HCT116 (cell line): ENCODE data around the gene RNF175.

Source experiments
- CTCF ChIP-seq, 3 experiments: fragments of 200-600 bp in 1 of 3; sonication (generic) in 1 of 3; IDR thresholded peaks in 2 of 3; conservative IDR thresholded peaks in 1 of 3; 2 replicates each; pipeline ENCODE4 v1.5.1; 2012 to 2017; ENCODE audit warnings: low read depth in 2 of 3, low read length in 2 of 3, antibody characterized with exemption in 1 of 3, borderline replicate concordance in 1 of 3, control low read depth in 1 of 3, mild to moderate bottlenecking in 1 of 3, mixed read lengths in 1 of 3, mixed run types in 1 of 3, moderate library complexity in 1 of 3; ENCODE audit not compliant: insufficient read depth in 1 of 3
- ELF1 ChIP-seq: IDR thresholded peaks from 2 replicates; pipeline ENCODE4 v1.6.1; 2012; ENCODE audit warnings: low read depth, borderline replicate concordance
- EZH2 ChIP-seq: fragments of 200-600 bp; sonication (generic); IDR thresholded peaks from 2 replicates; pipeline ENCODE4 v1.6.1; 2017; ENCODE audit warnings: antibody characterized with exemption, mixed run types
- EZH2phosphoT487 ChIP-seq: fragments of 200-600 bp; IDR thresholded peaks from 2 replicates; pipeline ENCODE4 v1.6.1; 2018; ENCODE audit warnings: antibody characterized with exemption, borderline replicate concordance
- FOSL1 ChIP-seq: IDR thresholded peaks from 2 replicates; pipeline ENCODE4 v1.6.1; 2012; ENCODE audit warnings: low read depth
- POLR2A ChIP-seq: IDR thresholded peaks from 2 replicates; pipeline ENCODE4 v1.7.0; 2011; ENCODE audit warnings: borderline replicate concordance; ENCODE audit not compliant: insufficient read depth, insufficient read length; ENCODE audit errors: extremely low read depth
- POLR2AphosphoS5 ChIP-seq: IDR thresholded peaks from 2 replicates; pipeline ENCODE4 v1.6.1; 2011; ENCODE audit warnings: mild to moderate bottlenecking, low read depth, low read length, moderate library complexity
- SP1 ChIP-seq: IDR thresholded peaks from 2 replicates; pipeline ENCODE4 v1.6.1; 2012; ENCODE audit warnings: low read depth
- ZNF274 ChIP-seq: fragments of 200-500 bp; sonication (Bioruptor generic); IDR thresholded peaks from 2 replicates; pipeline ENCODE4 v1.6.1; 2014; ENCODE audit warnings: mild to moderate bottlenecking, low read depth, low read length, inconsistent platforms
- TF ChIP-seq, protein P1 (sequence below): IDR thresholded peaks from 2 replicates; pipeline ENCODE4 v1.6.1; 2012; ENCODE audit warnings: low read depth

DNA sequence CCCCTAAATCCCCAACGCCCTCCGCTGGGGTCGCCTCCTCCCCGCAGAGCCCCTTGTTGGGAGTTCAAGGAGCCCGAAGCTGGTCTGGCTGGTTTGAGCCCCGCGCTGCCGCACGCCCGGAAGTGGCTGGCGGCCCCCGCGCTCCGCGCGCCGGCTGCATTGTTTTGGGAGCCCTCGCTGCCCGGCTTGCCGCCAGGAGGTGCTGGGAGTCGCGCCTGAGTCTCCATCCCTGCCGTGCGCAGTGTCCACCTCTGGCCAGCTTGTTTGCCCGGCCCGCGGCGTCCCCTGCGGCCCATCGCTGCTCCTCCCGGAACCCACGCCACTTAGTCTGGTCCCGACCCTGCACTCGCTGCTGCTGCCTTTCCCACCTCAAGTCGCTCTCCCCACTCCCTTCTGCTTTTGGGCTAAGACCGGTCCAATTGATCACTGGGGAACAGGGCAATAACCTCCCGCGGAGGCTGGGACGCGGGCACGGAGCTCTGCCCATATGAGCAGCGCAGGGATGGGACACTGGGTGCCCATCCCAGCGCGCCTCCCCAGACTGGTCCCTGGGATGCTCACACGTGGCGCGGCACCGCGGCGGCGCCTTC, 31.2 kb upstream of the RNF175 start:
- no peak for TF ChIP-seq ELF1
- no peak for TF ChIP-seq CTCF (IDR thresholded peaks at IDR 0.05 in 2 of 3, conservative IDR thresholded peaks at IDR 0.05 in 1 of 3; ENCODE audit: borderline replicate concordance in 1 of 3, insufficient read depth in 1 of 3, low read depth in 2 of 3, low read length in 2 of 3)
- no peak for TF ChIP-seq POLR2AphosphoS5
- TF ChIP-seq EZH2 = no peak
- no peak for TF ChIP-seq EZH2phosphoT487
- TF ChIP-seq SP1 = no peak
- TF ChIP-seq POLR2A = no peak
- TF ChIP-seq FOSL1 = no peak
- no peak for TF ChIP-seq ZNF274
- TF ChIP-seq, protein P1, sequence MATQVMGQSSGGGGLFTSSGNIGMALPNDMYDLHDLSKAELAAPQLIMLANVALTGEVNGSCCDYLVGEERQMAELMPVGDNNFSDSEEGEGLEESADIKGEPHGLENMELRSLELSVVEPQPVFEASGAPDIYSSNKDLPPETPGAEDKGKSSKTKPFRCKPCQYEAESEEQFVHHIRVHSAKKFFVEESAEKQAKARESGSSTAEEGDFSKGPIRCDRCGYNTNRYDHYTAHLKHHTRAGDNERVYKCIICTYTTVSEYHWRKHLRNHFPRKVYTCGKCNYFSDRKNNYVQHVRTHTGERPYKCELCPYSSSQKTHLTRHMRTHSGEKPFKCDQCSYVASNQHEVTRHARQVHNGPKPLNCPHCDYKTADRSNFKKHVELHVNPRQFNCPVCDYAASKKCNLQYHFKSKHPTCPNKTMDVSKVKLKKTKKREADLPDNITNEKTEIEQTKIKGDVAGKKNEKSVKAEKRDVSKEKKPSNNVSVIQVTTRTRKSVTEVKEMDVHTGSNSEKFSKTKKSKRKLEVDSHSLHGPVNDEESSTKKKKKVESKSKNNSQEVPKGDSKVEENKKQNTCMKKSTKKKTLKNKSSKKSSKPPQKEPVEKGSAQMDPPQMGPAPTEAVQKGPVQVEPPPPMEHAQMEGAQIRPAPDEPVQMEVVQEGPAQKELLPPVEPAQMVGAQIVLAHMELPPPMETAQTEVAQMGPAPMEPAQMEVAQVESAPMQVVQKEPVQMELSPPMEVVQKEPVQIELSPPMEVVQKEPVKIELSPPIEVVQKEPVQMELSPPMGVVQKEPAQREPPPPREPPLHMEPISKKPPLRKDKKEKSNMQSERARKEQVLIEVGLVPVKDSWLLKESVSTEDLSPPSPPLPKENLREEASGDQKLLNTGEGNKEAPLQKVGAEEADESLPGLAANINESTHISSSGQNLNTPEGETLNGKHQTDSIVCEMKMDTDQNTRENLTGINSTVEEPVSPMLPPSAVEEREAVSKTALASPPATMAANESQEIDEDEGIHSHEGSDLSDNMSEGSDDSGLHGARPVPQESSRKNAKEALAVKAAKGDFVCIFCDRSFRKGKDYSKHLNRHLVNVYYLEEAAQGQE = no peak
